ENCODE data around the gene TRIM43.
"Not testable (repeated sequence)": the region's sequence is repeated elsewhere in the genome, so short reads cannot be mapped to it uniquely, and the experiment has no call there.

TRIM43 gene

DNA sequence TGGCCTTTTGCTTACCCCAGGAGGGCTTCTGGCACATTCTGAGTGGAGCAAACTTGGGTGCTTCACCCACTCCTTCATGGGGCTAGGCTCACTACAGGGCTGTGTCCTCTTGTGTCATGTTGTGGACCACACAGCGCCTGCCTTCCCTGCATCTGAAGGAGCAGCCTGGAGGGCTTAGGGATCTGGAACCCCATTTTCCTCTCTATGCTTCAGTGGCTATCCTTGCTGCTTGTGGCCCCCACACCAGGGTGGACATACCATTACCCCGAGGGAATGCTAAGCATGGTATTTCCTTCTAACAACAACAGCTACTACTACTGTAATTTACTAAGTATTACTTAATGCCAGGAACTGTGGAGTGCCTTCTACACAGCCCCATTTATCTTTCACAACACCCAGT lies 50.6 kb downstream of the TRIM43 start:
- DNase-seq: not testable (repeated sequence)

DNA sequence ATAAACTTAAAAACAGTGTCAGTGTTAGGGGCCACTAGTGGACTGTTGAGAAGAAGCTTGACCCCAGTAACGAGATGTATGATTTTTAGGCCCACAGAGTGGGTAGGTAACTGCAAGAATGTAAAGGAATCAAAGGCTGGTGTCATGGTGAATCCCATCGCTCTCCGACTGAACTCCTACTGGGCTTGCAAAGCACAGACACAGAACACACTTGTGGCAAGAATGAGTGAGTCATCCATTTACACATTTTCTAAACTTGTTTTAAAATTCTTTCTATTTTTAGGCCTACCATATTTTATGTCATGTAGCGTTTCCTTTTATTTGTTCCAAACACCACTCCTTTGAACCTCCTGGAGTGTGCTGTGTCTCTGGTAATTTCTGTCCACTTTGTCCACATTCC lies 51.1 kb downstream of the TRIM43 start:
- DNase-seq: not testable (repeated sequence)

DNA sequence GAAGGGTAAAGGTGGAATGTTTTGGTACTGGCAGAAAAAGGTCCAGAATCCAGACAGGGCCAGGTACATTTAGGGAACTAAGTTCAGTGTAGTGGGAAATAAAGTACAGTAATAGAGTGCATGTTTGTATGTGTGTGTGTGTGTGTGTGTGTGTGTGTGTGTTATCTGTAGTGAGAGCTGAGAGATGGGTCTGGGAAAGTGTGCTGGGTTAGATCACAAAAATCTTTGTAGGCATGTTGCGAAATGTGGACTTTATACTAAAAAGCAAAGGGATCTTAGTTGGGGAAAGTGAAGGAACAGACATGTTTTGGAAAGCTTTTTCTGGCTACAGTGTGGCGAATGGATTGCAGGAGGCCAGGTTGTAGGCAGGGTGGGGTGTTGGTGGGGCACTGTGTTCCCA lies 53.5 kb downstream of the TRIM43 start:
- not testable (repeated sequence) for DNase-seq

DNA sequence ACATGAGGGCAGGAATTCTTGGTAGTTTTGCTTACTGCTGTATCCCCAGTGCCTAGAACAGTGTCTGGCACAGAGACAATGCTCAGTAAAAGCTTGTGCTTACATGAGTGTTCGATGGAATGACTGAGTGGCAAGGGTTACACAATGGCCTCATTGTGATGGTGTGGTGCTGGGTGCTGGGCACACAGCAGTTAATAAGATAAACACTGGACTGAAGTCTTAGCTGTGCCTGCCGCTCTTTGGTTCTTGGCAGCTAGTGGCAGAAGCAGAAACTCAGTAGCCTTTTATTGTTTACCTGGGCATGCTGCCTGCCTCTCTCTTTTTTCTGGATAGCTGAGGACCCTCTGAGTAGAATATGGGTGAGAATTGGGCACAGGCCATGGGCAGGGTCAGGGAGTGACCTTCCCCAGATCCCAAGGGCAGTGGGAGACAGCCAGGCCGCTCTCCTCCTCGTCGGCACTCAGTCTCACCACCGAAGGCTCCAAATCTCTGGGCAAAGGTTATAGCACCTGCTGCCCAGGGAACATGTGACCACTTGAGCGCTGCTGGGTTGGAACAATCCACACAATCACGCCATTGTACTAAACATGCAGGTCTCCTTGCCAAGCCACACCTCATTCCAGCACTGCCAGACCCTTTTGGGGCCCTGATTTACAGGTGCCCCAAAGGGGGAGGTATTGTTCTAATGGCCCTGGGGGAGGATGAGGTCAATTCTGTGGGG lies 54.6 kb downstream of the TRIM43 start:
- not testable (repeated sequence) for DNase-seq

DNA sequence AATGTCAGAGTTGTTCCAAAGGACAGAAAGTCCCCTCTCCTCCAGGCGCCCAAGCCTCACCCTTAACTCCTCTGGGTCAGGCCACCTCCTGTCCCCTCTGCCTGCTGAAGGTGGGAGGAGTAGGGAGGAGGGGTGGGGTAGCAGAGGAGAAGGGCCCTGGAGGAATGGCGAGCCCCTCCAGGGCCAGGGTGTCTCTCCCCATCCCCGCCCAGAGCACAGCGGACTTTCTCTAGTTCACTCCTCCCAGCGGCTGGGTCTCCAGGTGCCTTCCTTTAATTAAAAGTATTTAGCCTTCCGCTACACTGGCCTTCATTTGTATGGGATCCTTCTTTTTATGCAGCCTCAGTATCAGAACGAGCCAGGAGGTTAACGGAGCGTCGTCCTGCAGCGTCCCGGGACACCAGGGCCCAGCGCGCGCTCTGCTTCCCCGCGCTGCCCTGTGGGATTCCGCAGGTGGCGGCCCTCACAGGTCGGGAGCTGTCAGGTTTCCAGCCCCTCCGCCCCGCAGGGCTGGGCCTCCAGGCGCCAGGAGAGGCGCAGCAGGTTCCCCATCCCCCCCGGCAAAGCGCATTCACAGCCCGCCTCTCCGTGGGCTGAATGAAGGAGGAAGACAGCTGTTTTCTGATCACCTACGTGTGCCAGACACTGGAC lies 57.2 kb downstream of the TRIM43 start:
- DNase-seq: not testable (repeated sequence)

All from DMS79 (cell line).